Activated T-cell treated with anti-CD3 and anti-CD28 coated beads for 24 hours (primary cell): ENCODE results near the gene XDH.

Experiments
- DNase-seq: peaks from one replicate; pipeline ENCODE4 v3.0.0-alpha.2; 2020; ENCODE audit warnings: low read depth

Gene XDH

DNA sequence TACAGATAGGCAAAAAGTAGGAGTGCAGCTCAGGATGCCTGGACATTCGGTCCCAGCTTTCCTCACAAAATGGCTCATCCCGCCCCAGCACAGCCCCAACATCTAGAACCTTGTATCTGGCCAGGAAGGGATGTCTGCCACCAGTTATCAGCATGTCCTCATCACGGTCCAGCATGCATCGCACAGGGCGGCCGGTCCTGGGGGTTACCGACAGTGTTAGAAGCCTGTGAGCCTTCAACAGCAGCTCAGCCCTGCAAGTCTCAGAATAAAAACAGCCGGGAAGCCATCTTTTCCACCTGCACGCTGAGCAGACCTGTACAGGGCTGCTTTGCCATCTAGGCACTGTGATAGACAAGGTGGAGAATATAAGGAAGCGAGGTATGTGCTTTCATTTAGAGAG lies 49.2 kb downstream of the XDH start:
- no peak for DNase-seq

- DNase-seq = no peak
These were observed 50.4 kb downstream of the XDH start for GRCh38 chr2:31363956-31364750.

DNA sequence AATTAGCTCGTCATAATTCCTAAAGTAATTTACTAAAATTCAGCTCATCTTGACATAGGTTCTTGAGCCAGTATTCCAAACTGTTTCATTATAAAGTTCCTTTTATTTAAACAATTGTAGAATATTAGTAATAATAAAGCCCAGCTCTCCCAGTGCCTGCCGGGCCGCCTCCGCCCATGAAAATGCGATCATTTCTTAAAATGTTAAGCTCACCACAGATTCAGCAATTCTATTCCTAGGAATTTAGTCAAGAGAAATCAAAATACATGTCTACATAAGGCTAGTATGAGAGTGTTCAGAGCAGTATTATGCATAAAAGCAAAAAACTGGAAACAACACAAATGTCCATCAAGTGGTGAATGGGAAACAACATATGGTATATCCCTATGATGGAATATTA lies 52.0 kb downstream of the XDH start:
- DNase-seq = no peak

GRCh38 chr2:31359229-31359628 lies 55.3 kb downstream of the XDH start:
- DNase-seq = no peak

DNA sequence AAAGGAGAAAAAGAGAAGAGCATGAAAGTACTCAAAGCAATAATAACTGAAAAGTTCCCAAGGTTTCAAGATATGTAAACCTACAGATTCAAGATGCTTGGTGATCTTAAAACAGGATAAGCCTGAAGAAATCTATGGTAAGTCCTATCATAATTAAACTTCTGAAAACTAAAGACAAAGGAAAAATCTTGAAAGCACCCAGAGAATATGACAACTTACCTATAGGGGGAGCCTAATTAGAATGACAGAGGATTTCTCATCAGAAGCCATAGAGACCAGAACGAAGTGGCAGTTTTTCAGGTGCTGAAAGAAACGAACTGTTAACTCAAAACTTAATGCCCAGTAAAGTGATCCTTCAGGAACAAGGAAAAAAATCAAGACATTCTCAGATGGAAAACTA lies 59.7 kb downstream of the XDH start:
- no peak for DNase-seq

DNA sequence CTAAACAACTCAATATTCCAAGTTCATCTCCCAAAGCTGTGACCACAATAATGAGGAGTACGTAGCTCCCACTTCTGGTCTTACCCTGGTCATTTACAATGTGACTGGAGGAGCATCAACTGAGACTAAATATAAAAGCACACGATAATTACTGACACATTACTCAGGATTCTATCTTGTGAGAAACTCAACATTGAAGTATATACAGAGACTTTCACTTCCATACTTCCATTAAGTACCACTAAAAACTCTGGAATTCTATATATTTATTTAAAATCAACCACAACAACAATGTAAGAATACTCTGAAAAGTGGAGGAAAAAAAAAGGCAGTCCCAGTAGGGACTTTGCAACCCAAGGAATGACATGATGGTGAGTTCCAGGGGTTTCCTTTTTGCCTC lies 61.4 kb downstream of the XDH start:
- DNase-seq = no peak

DNA sequence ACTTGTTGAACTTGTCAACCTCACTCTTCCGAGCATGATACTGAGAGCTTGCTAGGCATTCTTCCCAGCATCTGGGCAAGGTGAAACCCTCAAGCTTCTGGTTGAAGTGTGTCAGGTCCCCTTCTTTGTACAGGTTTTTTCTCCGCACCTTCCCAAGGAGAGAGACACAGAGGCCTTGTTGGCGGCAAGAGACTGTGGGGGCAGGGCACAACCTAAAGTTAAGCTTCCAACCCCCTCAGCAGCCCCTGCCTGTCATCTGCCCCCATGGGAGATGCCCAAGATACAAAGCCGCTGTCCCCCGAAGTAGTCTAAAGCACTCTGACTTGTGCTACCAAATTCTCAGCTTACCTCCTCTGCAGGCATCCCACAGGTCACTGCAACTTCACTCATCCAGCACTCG lies 64.9 kb downstream of the XDH start:
- DNase-seq = no peak

DNA sequence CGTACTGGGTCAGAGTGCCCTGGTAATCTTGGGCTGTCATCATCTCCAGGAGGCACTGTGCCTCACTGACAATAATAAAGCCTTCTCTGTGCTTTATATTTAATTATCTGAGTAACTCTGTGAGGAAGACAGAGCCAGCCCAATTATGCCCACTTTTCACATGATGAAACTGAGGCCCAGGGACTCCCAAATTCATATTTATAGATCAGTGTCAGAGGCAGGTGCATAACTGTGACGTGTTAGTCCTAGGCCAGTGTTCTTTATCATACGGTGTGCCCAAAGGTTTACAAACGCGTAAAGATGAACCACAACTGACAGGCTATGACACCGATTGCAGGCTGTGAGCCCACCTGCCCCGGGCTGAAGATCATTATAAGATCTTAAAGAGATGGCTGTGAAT lies 65.4 kb downstream of the XDH start:
- DNase-seq = no peak

- no peak for DNase-seq
These were observed 65.9 kb downstream of the XDH start for GRCh38 chr2:31348618-31349017.

DNA sequence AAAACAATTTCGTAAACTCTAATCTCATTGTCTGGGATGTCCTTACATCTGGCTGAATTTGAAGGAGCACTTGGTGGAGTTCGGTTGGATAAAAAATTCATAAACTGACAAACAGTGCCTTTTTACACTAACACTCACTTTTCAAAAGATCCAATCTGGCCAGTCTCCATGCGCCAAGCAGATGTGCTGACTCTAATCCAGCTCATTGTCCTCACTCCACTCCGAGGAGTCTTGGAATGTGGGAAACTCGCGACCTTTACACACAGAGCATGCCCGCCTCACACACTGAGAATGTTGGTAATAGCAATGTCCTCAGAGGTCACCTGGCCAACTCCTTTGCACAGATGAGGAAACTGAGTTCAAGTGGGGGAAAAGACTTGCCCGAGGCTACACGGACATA lies 66.8 kb downstream of the XDH start:
- no peak for DNase-seq

DNA sequence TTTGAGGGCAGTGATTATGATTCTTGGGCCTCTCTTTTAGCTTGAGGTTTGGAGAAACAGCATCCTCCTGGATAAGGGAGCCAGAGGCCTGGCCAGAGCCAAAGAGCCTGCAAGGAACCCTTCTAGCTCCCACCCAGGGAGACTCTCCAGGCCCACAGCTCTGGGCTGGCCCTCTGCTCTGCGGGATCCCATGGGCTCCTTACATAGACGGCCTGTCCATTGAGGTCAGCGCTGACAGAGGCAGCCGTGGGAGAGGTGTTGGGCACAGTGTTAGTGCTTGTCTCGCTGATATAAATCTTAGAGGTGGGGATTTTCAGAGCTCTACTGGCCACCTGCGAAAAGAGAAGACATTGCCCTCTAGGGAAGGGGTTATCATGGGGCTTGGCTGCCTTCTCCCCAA lies 67.2 kb downstream of the XDH start:
- DNase-seq = no peak

DNA sequence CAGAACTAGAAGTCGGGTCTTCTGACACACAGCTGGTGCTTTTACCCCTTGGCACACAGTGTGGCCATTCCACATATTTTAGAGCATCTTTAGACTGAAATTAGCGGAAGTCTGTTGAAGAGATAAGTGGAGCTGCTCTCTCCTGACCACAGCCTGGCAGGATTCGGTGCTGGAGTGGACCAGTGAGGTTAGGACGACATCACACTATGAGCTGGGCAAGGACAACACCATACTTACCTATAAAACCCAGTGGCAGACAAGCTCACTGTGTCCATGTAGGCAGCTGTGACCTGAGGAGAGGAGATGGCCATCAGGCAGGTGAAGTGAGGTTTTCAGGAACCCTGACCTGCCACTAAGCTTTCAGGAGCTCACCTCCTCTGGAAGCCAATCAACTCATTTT lies 70.1 kb downstream of the XDH start:
- DNase-seq = no peak

DNA sequence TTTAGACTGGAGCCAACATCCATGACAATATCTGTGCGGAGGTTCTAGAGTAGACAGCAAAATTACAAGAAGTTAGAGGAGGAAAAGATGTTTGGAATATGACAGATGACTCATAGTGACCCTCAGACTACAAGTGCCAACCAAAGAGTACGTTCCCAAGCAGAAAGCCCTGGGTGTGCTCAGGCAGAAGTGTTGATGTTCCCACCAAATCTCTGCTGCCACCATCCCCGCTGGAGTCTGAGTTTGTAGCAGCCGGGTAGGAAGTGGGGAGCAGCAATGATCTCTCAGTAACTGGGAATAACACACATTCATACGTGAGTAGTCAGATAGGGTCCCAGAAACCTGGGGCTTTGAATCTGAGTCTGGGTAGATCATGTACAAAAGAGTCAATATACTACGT lies 73.2 kb downstream of the XDH start:
- no peak for DNase-seq

DNA sequence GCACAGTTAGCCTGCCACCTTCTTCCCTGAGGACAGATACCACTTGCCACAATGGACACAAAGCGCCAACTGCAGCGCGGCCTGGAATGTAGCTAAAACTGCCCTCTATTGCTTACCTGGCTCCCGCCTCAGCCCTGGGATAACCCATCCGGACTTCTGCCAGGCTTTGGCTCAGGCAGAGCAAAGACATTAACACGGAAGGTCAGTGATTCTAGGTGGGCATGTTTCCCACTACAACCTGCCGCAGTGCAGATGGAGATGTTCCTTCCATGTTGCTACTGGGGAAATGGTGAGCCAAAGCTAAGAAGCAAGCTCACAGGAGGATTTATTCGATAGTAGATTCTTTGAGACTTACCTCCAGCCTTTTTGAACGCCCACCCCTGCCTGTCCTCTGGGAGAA lies 74.8 kb downstream of the XDH start:
- no peak for DNase-seq

GRCh38 chr2:31337860-31338259 lies 76.7 kb downstream of the XDH start:
- no peak for DNase-seq

DNA sequence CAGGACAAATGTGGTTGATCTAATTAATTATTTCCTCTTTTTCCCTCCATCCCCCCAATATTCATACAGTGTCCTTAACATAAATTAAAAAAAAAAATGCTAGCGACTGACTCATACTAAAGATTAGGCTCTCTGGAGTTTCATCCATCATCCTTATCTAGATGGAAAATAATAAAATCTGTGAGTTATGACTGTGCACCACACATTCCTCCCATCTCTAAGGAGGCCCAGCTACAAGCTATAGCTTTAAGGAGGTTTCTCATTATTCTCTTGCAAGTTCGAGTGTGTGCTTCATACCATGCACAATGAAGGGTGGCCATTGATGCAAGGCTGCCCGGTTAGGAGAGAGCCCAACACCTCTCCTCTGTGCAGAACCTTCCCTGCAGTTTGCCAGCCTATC lies 77.3 kb downstream of the XDH start:
- DNase-seq = no peak

GRCh38 chr2:31335921-31336585 lies 78.5 kb downstream of the XDH start:
- DNase-seq = no peak

DNA sequence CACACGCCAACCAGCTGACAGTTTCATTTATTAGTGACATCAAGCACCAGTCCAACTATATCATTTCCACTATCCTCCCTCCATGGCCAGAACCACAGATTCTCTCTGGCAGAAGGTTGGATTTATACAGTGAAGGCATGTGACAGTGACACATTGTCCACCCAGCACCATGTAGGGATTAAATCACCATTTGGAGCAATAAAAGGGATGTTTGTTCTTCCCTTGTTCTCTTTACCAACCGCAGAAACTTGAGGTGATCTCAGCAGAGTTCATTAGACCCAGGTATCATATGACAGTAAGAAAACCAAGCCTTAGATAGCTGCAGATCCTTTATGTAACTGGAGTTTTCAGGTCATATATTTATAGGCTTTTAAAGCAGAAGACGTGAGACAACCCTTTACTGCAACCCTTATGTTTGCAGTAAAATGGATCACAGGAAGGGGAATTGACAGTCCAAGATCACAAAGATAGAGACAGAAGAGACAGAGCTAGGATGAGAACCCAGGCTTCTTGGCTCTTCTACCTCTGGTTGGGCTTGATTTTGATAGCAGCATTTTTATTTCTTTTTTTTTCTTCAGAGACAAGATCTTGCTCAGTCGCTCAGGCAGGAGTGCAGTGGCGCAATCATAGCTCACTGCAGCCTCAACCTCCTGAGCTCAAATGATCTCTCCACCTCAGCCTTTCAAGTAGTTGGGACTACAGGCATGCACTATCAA lies 80.1 kb downstream of the XDH start:
- DNase-seq = no peak

DNA sequence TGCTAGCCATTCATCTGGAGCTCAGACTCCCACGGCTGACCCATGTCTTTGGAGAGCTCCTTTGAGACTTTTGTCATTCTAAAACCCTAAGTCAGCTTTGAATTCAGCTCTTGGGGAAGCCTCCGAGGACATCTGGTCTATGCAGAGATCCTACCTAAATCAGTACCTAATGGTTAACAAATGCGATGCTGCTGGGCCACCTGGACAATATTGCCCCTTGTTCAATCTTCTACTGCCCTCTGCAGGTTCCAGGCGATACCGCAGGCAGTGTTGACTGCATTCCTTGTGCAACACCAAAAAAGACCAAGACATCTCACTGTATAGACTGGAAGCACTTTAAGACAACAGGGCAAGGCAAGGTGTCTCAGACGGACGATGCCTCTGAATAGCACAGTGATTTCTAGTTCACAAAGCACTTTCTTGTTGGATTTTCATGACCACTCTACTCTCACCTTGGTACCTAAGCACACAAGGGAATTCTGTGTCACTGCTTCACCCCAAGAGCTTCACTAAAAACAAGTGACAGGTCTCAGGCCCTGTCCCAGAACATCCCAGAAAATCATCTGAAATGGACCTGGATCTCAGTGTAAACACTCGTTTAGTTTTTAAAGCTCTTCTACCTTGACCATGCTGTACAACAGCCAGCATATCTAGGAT lies 80.9 kb downstream of the XDH start:
- peak; percentile 67 for DNase-seq

- no peak for DNase-seq
These were observed 81.5 kb downstream of the XDH start for GRCh38 chr2:31333046-31333445.

DNA sequence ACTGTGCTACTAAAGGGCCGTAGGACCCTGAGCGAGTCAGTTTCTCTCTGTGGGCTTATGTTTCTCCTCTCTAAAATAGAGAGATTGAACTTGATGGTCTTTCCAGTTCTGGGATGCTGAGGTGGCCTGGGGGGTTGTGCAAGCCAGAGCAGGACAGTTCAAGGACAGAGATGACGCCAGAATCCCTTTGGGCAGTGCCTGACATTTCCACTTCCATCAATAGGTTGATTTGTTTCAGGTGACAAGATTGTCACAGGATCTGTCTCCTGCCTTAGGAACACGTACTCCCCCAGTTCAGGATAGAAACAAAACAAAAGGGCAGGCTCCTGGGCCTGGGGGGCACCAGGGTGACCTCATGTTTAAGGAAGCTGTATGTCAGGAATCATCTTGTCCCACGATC lies 82.0 kb downstream of the XDH start:
- DNase-seq = no peak

DNA sequence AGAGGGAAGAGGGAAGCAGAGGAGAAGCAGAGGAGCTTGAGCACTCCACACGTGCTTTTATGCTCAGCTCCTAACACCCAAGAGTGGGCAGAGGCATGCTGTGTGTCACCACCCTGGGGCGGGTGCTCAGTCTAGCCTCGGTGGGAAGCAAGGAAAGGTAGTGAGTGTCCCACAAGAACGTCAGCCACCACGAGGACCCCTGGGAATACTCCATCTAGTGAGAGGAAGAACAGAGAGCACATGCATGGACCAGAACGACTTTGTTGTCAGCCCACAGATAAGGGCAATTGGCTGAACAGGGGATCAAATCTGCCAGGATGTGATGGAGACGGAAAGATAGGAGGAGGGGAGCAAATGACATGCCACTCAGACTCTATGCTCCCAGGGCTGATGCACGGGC lies 83.4 kb downstream of the XDH start:
- no peak for DNase-seq
